ENCODE measurements around the gene RAB6B. TPM values are rescaled to one million over a fixed set of nuclear protein-coding genes. Genes with fewer than 3 reads are reported as not detected.

Gene RAB6B
- total RNA-seq, 1 experiment from 2014 or later, result 14.1 TPM

- no TSS peak for BruUV-seq (replicated peaks)
- H3K4me2 ChIP-seq (ENCODE audit: low read length), result no peak overlapping the region
- no peaks in the 10 kb centered on the region for H3K79me2 ChIP-seq (ENCODE audit: insufficient read depth, low read length)
- ChIA-PET RAD21 (ENCODE audit: low non-redundant PET in 1 of 2, low total read pairs in 2 of 2, uncharacterized antibody in 2 of 2, unreplicated experiment in 2 of 2) (no interaction called here), POLR2A (no interaction called here), CTCF (no interaction called here)
- peaks cover 0 to 9% of the 10 kb centered on the region in 2 experiments; a peak in 3 of 4 replicates for H3K4me1 ChIP-seq (ENCODE audit: control insufficient read depth in 1 of 2, insufficient read depth in 2 of 2, low read length in 2 of 2)
- no peaks in the 10 kb centered on the region for H3K27me3 ChIP-seq (ENCODE audit: insufficient read depth, low read length)
- no peak overlapping the region for H3K27ac ChIP-seq (ENCODE audit: low read depth, low read length)
- no peaks in the 10 kb centered on the region for H3K9me2 ChIP-seq (ENCODE audit: insufficient read depth)
- DNase-seq (ENCODE audit: low read depth, low spot score) (no peak), ATAC-seq (no peak)
- no peaks in the 10 kb centered on the region for H4K20me1 ChIP-seq (ENCODE audit: insufficient read depth)
- intact Hi-C loops (cut with micrococcal nuclease), result no loop called here
- H2AFZ ChIP-seq (ENCODE audit: low read depth, low read length, poor library complexity, severe bottlenecking), result no peak overlapping the region
- TF ChIP-seq, protein P1, sequence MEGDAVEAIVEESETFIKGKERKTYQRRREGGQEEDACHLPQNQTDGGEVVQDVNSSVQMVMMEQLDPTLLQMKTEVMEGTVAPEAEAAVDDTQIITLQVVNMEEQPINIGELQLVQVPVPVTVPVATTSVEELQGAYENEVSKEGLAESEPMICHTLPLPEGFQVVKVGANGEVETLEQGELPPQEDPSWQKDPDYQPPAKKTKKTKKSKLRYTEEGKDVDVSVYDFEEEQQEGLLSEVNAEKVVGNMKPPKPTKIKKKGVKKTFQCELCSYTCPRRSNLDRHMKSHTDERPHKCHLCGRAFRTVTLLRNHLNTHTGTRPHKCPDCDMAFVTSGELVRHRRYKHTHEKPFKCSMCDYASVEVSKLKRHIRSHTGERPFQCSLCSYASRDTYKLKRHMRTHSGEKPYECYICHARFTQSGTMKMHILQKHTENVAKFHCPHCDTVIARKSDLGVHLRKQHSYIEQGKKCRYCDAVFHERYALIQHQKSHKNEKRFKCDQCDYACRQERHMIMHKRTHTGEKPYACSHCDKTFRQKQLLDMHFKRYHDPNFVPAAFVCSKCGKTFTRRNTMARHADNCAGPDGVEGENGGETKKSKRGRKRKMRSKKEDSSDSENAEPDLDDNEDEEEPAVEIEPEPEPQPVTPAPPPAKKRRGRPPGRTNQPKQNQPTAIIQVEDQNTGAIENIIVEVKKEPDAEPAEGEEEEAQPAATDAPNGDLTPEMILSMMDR (IDR thresholded peaks at IDR 0.05 in 2 of 3, conservative IDR thresholded peaks at IDR 0.05 in 1 of 3; ENCODE audit: borderline replicate concordance in 1 of 3, insufficient read depth in 1 of 3, low read depth in 2 of 3, low read length in 2 of 3), result no peak
- H3K4me3 ChIP-seq (replicated peaks in 1 of 2; ENCODE audit: low read depth in 1 of 2, low read length in 2 of 2), result no peak overlapping the region
- H3K36me3 ChIP-seq (ENCODE audit: control insufficient read depth in 1 of 2, insufficient read depth in 2 of 2, low read length in 2 of 2), result no peaks in the 10 kb centered on the region
- no peaks in the 10 kb centered on the region for H3K9me3 ChIP-seq (ENCODE audit: control insufficient read depth in 1 of 2, insufficient read depth in 1 of 2, low read depth in 1 of 2, low read length in 2 of 2)
- no peak overlapping the region for H3K9ac ChIP-seq (ENCODE audit: low read length)
Observed at GRCh38 chr3:133884887-133885711, 10.6 kb downstream of the RAB6B start.

DNA sequence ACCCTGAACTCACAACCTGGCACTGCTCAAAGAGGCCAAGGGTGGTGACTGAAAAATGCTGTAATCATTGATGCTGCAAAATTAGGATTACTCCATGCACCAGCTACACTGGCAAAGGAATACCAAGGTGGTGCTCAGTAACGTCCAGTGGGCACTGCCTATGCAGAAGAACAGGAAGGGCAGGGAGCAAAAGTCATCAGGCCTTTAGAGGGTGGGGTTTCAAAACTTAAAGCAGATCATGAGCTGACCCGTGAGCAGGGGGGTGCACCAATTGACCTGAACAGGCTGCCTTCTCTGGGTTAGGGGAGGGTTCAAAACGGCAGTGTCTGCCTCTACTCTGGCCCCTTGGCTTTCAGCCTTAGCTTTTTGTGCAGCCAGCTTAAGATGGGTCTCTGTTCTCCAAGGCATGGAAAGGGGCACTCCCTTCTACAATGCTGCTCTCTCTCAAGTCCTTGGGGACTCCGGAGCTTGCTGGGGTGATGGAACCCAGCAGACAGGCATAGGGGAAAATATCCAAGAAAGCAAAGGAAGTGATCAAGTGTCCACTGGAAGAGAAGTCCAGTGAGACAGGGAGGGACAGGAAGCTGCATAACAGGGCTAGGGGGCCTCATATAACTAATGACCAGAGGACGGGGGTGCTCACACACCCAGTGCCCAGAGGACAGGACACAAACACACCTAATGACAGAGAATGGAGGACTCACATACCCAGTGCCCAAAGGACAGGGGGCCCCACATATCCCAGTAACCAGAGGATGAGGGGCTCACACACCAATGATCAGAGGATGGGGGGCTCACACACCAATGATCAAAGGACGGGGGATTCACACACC lies 11.4 kb downstream of the RAB6B start:
- H3K36me3 ChIP-seq (ENCODE audit: control insufficient read depth in 1 of 2, insufficient read depth in 2 of 2, low read length in 2 of 2), result no peaks in the 10 kb centered on the region
- intact Hi-C loops (cut with micrococcal nuclease), result no loop called here
- RAD21 ChIA-PET (ENCODE audit: low non-redundant PET in 1 of 2, low total read pairs in 2 of 2, uncharacterized antibody in 2 of 2, unreplicated experiment in 2 of 2), result no interaction called here
- H3K27ac ChIP-seq (ENCODE audit: low read depth, low read length), result no peak overlapping the region
- BruUV-seq (replicated peaks), result no TSS peak
- no peak overlapping the region for H2AFZ ChIP-seq (ENCODE audit: low read depth, low read length, poor library complexity, severe bottlenecking)
- DNase-seq (ENCODE audit: low read depth, low spot score) (no peak), ATAC-seq (no peak)
- POLR2A ChIA-PET, result no interaction called here
- H4K20me1 ChIP-seq (ENCODE audit: insufficient read depth), result no peaks in the 10 kb centered on the region
- H3K4me3 ChIP-seq (replicated peaks in 1 of 2; ENCODE audit: low read depth in 1 of 2, low read length in 2 of 2), result no peak overlapping the region
- no peak overlapping the region for H3K9ac ChIP-seq (ENCODE audit: low read length)
- no peak overlapping the region for H3K4me2 ChIP-seq (ENCODE audit: low read length)
- H3K27me3 ChIP-seq (ENCODE audit: insufficient read depth, low read length), result no peaks in the 10 kb centered on the region
- peaks cover 0 to 9% of the 10 kb centered on the region in 2 experiments; a peak in 3 of 4 replicates for H3K4me1 ChIP-seq (ENCODE audit: control insufficient read depth in 1 of 2, insufficient read depth in 2 of 2, low read length in 2 of 2)
- H3K9me2 ChIP-seq (ENCODE audit: insufficient read depth), result no peaks in the 10 kb centered on the region
- H3K79me2 ChIP-seq (ENCODE audit: insufficient read depth, low read length), result no peaks in the 10 kb centered on the region
- CTCF ChIA-PET, result no interaction called here
- no peaks in the 10 kb centered on the region for H3K9me3 ChIP-seq (ENCODE audit: control insufficient read depth in 1 of 2, insufficient read depth in 1 of 2, low read depth in 1 of 2, low read length in 2 of 2)
- TF ChIP-seq RAD21 (IDR thresholded peaks at IDR 0.05; ENCODE audit: low read depth), result no peak
- TF ChIP-seq EZH2 (IDR thresholded peaks at IDR 0.05), result no peak
- TF ChIP-seq CBX3 (IDR thresholded peaks at IDR 0.05; ENCODE audit: low read depth), result no peak
- TF ChIP-seq, protein P2, sequence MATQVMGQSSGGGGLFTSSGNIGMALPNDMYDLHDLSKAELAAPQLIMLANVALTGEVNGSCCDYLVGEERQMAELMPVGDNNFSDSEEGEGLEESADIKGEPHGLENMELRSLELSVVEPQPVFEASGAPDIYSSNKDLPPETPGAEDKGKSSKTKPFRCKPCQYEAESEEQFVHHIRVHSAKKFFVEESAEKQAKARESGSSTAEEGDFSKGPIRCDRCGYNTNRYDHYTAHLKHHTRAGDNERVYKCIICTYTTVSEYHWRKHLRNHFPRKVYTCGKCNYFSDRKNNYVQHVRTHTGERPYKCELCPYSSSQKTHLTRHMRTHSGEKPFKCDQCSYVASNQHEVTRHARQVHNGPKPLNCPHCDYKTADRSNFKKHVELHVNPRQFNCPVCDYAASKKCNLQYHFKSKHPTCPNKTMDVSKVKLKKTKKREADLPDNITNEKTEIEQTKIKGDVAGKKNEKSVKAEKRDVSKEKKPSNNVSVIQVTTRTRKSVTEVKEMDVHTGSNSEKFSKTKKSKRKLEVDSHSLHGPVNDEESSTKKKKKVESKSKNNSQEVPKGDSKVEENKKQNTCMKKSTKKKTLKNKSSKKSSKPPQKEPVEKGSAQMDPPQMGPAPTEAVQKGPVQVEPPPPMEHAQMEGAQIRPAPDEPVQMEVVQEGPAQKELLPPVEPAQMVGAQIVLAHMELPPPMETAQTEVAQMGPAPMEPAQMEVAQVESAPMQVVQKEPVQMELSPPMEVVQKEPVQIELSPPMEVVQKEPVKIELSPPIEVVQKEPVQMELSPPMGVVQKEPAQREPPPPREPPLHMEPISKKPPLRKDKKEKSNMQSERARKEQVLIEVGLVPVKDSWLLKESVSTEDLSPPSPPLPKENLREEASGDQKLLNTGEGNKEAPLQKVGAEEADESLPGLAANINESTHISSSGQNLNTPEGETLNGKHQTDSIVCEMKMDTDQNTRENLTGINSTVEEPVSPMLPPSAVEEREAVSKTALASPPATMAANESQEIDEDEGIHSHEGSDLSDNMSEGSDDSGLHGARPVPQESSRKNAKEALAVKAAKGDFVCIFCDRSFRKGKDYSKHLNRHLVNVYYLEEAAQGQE (IDR thresholded peaks at IDR 0.05; ENCODE audit: low read depth), result no peak
- no peak for TF ChIP-seq TCF7L2 (IDR thresholded peaks at IDR 0.05; ENCODE audit: borderline replicate concordance, extremely low read depth, insufficient read depth, insufficient read length)
- TF ChIP-seq, protein P1 (IDR thresholded peaks at IDR 0.05 in 2 of 3, conservative IDR thresholded peaks at IDR 0.05 in 1 of 3; ENCODE audit: borderline replicate concordance in 1 of 3, insufficient read depth in 1 of 3, low read depth in 2 of 3, low read length in 2 of 3), result no peak
- no peak for TF ChIP-seq SIN3A (IDR thresholded peaks at IDR 0.05; ENCODE audit: low read depth)
- TF ChIP-seq SRF (IDR thresholded peaks at IDR 0.05; ENCODE audit: low read depth), result no peak

Measured in HCT116 (cell line).